Astrocyte of the cerebellum (primary cell): ENCODE data around the gene RPE.

Source experiments
- DNase-seq: peaks from one replicate; pipeline ENCODE4 v3.0.0-alpha.2; 2011; ENCODE audit warnings: low read depth
- H3K4me3 ChIP-seq: 2 replicates; pipeline ENCODE4 v1.5.1; 2011; ENCODE audit warnings: mild to moderate bottlenecking, low read depth, low read length, moderate library complexity
- CTCF ChIP-seq: IDR thresholded peaks from 2 replicates; pipeline ENCODE4 v1.5.1; 2012; ENCODE audit warnings: low read length, low read depth, moderate library complexity, mild to moderate bottlenecking; ENCODE audit errors: missing control alignments
- in situ Hi-C: cut with HindIII; loops from 2 replicates; pipeline ENCODE4 v1.10.0; 2017; ENCODE audit warnings: low sequenced_read_pairs

The RPE gene

GRCh38 chr2:210055825-210056224 is 53.4 kb downstream of the RPE start:
- TF ChIP-seq CTCF: no peak
- no peak for DNase-seq
- in situ Hi-C loops: no loop called here
- no peak overlapping the region for H3K4me3 ChIP-seq

- no peak for DNase-seq
- no peak for TF ChIP-seq CTCF
- in situ Hi-C loops: no loop called here
- H3K4me3 ChIP-seq: no peak overlapping the region
Measured at GRCh38 chr2:210063306-210063705, 60.9 kb downstream of the RPE start.
